HepG2 (cell line): Measurements from ENCODE around the gene ANGPTL2. TPM values are rescaled to one million over a fixed set of nuclear protein-coding genes. Genes with fewer than 3 reads are reported as not detected.

Source experiments
- ATAC-seq: fragments of 200-7000 bp; cut with Tn5 transposase; 3 replicates; pipeline ENCODE4 v1.9.1; 2020; ENCODE audit warnings: mild to moderate bottlenecking, moderate library complexity
- BruUV-seq: library from RNA; stranded (reverse); fragments of 400-500 nt; replicated peaks from 2 replicates; lab custom pipeline; 2021; lab: Mats Ljungman, UMichigan
- CTCF ChIA-PET: fragments of 300-600 bp; formaldehyde crosslinking; extraction: SDS; loops from one replicate; lab custom pipeline; 2021; ENCODE audit warnings: low total read pairs, inconsistent platforms, low intra/inter-chr PET ratio; lab: Yijun Ruan, JAX
- POLR2A ChIA-PET: fragments of 350-600 bp; sonication (Branson Sonifier 250); formaldehyde crosslinking; loops from one replicate; lab custom pipeline; 2020; ENCODE audit warnings: antibody characterized with exemption, inconsistent platforms; lab: Yijun Ruan, JAX
- DNase-seq: peaks from one replicate; pipeline ENCODE4 v3.0.0-alpha.2; 2015; ENCODE audit warnings: low spot score
- FAIRE-seq: peaks from 3 replicates; lab custom pipeline; 2011; peaks lifted over from hg19 to GRCh38; lab: Jason Lieb, UNC
- H2AFZ ChIP-seq: one replicate; pipeline ENCODE4 v1.6.1; 2011; ENCODE audit warnings: low read length, inconsistent platforms
- H3K27ac ChIP-seq: fragments of 300-600 bp; 3 replicates; pipeline ENCODE4 v1.8.0; 2011; ENCODE audit warnings: mixed run types, mild to moderate bottlenecking, mixed read lengths, low read length, inconsistent platforms; ENCODE audit not compliant: insufficient read depth; ENCODE audit errors: extremely low read length
- H3K27me3 ChIP-seq, 2 experiments: fragments of 200-600 bp in 1 of 2; 2 replicates in 1 of 2; 3 replicates in 1 of 2; pipeline versions ENCODE4 v1.6.0 to v1.8.0; 2011; ENCODE audit warnings: low read length in 2 of 2, mild to moderate bottlenecking in 2 of 2, moderate library complexity in 2 of 2, inconsistent platforms in 1 of 2; ENCODE audit not compliant: insufficient read depth in 2 of 2, control insufficient read depth in 1 of 2
- H3K36me3 ChIP-seq, 2 experiments: fragments of 200-600 bp in 1 of 2; replicated peaks in 1 of 2; 2 replicates in 1 of 2; 3 replicates in 1 of 2; pipeline versions ENCODE4 v1.5.1 to v1.8.0; 2011; ENCODE audit warnings: low read length in 2 of 2, inconsistent platforms in 1 of 2; ENCODE audit not compliant: insufficient read depth in 2 of 2, control insufficient read depth in 1 of 2
- H3K4me1 ChIP-seq: 2 replicates; pipeline ENCODE4 v1.5.1; 2012; ENCODE audit warnings: low read length, inconsistent platforms; ENCODE audit not compliant: insufficient read depth
- H3K4me2 ChIP-seq: 2 replicates; pipeline ENCODE4 v1.6.0; 2011; ENCODE audit warnings: low read depth, low read length, inconsistent platforms
- H3K4me3 ChIP-seq, 3 experiments: fragments of 200-600 bp in 1 of 3; sonication (generic), shearing (Covaris generic) in 1 of 3; replicated peaks in 1 of 3; 2 replicates each; pipeline ENCODE4 v1.5.1; 2011 to 2016; ENCODE audit warnings: low read length in 3 of 3, inconsistent platforms in 2 of 3, low read depth in 2 of 3, mild to moderate bottlenecking in 2 of 3, control low read depth in 1 of 3, mixed read lengths in 1 of 3; ENCODE audit not compliant: insufficient read depth in 1 of 3
- H3K79me2 ChIP-seq: one replicate; pipeline ENCODE4 v1.6.1; 2011; ENCODE audit warnings: low read length, inconsistent platforms; ENCODE audit not compliant: insufficient read depth
- H3K9ac ChIP-seq: 2 replicates; pipeline ENCODE4 v1.6.0; 2011; ENCODE audit warnings: mild to moderate bottlenecking, low read depth, low read length, inconsistent platforms; ENCODE audit not compliant: insufficient read depth
- H3K9me3 ChIP-seq: 2 replicates; pipeline ENCODE4 v1.5.1; 2012; ENCODE audit warnings: mild to moderate bottlenecking, low read length
- H4K20me1 ChIP-seq: 2 replicates; pipeline ENCODE4 v1.6.0; 2011; ENCODE audit warnings: inconsistent platforms, mild to moderate bottlenecking, low read length, moderate library complexity; ENCODE audit not compliant: insufficient read depth
- FOXC1 ChIP-seq: sonication (generic); formaldehyde crosslinking; IDR thresholded peaks from 2 replicates; pipeline ENCODE4 v1.8.0; 2022; ENCODE audit warnings: mild to moderate bottlenecking, missing genetic modification reagents, borderline replicate concordance
- HINFP ChIP-seq: sonication (generic); formaldehyde crosslinking; IDR thresholded peaks from 2 replicates; pipeline ENCODE4 v1.4.0; 2020; ENCODE audit warnings: low read depth, mild to moderate bottlenecking, missing genetic modification reagents
- MYC ChIP-seq: sonication (generic); formaldehyde crosslinking; IDR thresholded peaks from 2 replicates; pipeline ENCODE4 v1.9.0; 2021; ENCODE audit warnings: missing genetic modification reagents, borderline replicate concordance
- TBL1XR1 ChIP-seq: fragments of 150-350 bp; IDR thresholded peaks from 2 replicates; pipeline ENCODE4 v1.6.1; 2014; ENCODE audit warnings: borderline replicate concordance, low read length; ENCODE audit not compliant: partially characterized antibody
- TEAD3 ChIP-seq: optimal IDR thresholded peaks from 2 replicates; pipeline ENCODE3; 2016; ENCODE audit warnings: borderline replicate concordance
- TFDP1 ChIP-seq: IDR thresholded peaks from 2 replicates; pipeline ENCODE4 v1.6.1; 2016; ENCODE audit warnings: missing compliant biosample characterization, missing genetic modification reagents, borderline replicate concordance
- ZBTB10 ChIP-seq: sonication (generic); formaldehyde crosslinking; IDR thresholded peaks from 2 replicates; pipeline ENCODE4 v1.4.0; 2020; ENCODE audit warnings: missing genetic modification reagents, borderline replicate concordance
- ZFP62 ChIP-seq: sonication (generic); formaldehyde crosslinking; IDR thresholded peaks from 2 replicates; pipeline ENCODE4 v1.4.0; 2020; ENCODE audit warnings: missing genetic modification reagents
- ZMYM4 ChIP-seq: sonication (generic); formaldehyde crosslinking; IDR thresholded peaks from 2 replicates; pipeline ENCODE4 v1.8.1; 2023; ENCODE audit warnings: mild to moderate bottlenecking, missing genetic modification reagents
- ZNF333 ChIP-seq: sonication (generic); formaldehyde crosslinking; IDR thresholded peaks from 2 replicates; pipeline ENCODE4 v1.4.0; 2020; ENCODE audit warnings: mild to moderate bottlenecking, missing genetic modification reagents, borderline replicate concordance
- ZNF609 ChIP-seq: sonication (generic); formaldehyde crosslinking; IDR thresholded peaks from 2 replicates; pipeline ENCODE4 v1.4.0; 2020; ENCODE audit warnings: mild to moderate bottlenecking, missing genetic modification reagents, borderline replicate concordance
- WGBS: methylation state at CpG from one replicate; pipeline ENCODE4 v1.1.6; 2017; ENCODE audit warnings: low lambda C conversion rate; 5-methylcytosine and 5-hydroxymethylcytosine counted together
- in situ Hi-C: cut with HindIII; loops from 2 replicates; pipeline ENCODE4 v1.10.0; 2017; ENCODE audit warnings: low pct_unique_long_range_greater_than_20kb; ENCODE audit not compliant: extremely low pct_ligation_motif_present
- intact Hi-C: fragments of 100-400 bp; cut with micrococcal nuclease; formaldehyde crosslinking; loops from one replicate; pipeline ENCODE4 v1.10.0; 2022; ENCODE audit not compliant: unreplicated experiment
- polyA plus RNA-seq, 8 experiments: library from polyadenylated mRNA; depleted of rRNA in 3 of 8; stranded (reverse) in 7 of 8; unstranded in 1 of 8; fragments of >200 nt; fragmentation: Illumina TruSeq in 4 of 8; extraction: Trizol in 4 of 8; gene quantifications; 2 replicates each; pipeline versions ENCODE4 v1.2.1 to v1.2.3, GENCODE V29; 2011 to 2016; ENCODE audit warnings: low read depth in 4 of 8, missing spikeins in 1 of 8, mixed read lengths in 1 of 8; ENCODE audit not compliant: insufficient read depth in 1 of 8
- total RNA-seq, 5 experiments: library from RNA; depleted of rRNA; stranded (reverse); fragments of >200 nt; fragmentation: Illumina TruSeq; extraction: Trizol; gene quantifications; 2 replicates each; pipeline ENCODE4 v1.2.3, GENCODE V29; 2016; ENCODE audit warnings: low read depth in 1 of 5

Gene ANGPTL2
- total and polyA plus RNA-seq, 2 of the 13 experiments (the other 11 are each of a cell fraction or from before 2014, with no cell fraction given) = 0.91 to 21.0 TPM

- no peak for TF ChIP-seq ZBTB10 (CRISPR knock-in tag)
- TF ChIP-seq HINFP (CRISPR knock-in tag) = no peak
- no peak for TF ChIP-seq MYC
- TF ChIP-seq ZNF333 (CRISPR knock-in tag) = no peak
These were observed 68.5 kb downstream of the ANGPTL2 start (continued) for GRCh38 chr9:127053960-127054359.

GRCh38 chr9:127053057-127053821, 69.2 kb downstream of the ANGPTL2 start:
- H3K27me3 ChIP-seq = no peaks in the 10 kb centered on the region
- H2AFZ ChIP-seq = no peak overlapping the region
- ChIA-PET CTCF (no interaction called here), POLR2A (no interaction called here)
- H3K36me3 ChIP-seq = no peaks in the 10 kb centered on the region
- H3K9ac ChIP-seq = no peak overlapping the region
- in situ Hi-C loops (no loop called here), intact Hi-C loops (no loop called here)
- H3K27ac ChIP-seq = no peak overlapping the region
- DNase-seq = no peak
- no peak for ATAC-seq
- WGBS = 92% methylated on average over 13 of the region's 14 CpGs
- H3K9me3 ChIP-seq = no peaks in the 10 kb centered on the region
- H3K79me2 ChIP-seq = no peaks in the 10 kb centered on the region
- H4K20me1 ChIP-seq = no peaks in the 10 kb centered on the region
- H3K4me1 ChIP-seq = no peaks in the 10 kb centered on the region
- BruUV-seq = no TSS peak
- no peak for FAIRE-seq
- no peak overlapping the region for H3K4me2 ChIP-seq
- H3K4me3 ChIP-seq = no peak overlapping the region
- TF ChIP-seq ZFP62 (CRISPR knock-in tag) (no peak), TEAD3 (no peak), TFDP1 (no peak), ZNF609 (CRISPR knock-in tag) (no peak), MYC (no peak), TBL1XR1 (no peak), ZMYM4 (CRISPR knock-in tag) (no peak), FOXC1 (CRISPR knock-in tag) (no peak)
